Measurements from ENCODE around the gene BAK1.

GRCh38 chr6:33622456-33623431 lies 42.7 kb upstream of the BAK1 start:
- TF ChIP-seq POLR2AphosphoS5 (IDR thresholded peaks at IDR 0.05), result no peak
- TF ChIP-seq, protein P1, sequence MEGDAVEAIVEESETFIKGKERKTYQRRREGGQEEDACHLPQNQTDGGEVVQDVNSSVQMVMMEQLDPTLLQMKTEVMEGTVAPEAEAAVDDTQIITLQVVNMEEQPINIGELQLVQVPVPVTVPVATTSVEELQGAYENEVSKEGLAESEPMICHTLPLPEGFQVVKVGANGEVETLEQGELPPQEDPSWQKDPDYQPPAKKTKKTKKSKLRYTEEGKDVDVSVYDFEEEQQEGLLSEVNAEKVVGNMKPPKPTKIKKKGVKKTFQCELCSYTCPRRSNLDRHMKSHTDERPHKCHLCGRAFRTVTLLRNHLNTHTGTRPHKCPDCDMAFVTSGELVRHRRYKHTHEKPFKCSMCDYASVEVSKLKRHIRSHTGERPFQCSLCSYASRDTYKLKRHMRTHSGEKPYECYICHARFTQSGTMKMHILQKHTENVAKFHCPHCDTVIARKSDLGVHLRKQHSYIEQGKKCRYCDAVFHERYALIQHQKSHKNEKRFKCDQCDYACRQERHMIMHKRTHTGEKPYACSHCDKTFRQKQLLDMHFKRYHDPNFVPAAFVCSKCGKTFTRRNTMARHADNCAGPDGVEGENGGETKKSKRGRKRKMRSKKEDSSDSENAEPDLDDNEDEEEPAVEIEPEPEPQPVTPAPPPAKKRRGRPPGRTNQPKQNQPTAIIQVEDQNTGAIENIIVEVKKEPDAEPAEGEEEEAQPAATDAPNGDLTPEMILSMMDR (IDR thresholded peaks at IDR 0.05), result no peak

Data from prostate gland (tissue), 2 donors.